GM12801 (cell line): ENCODE data around the gene ADA.

Experiments
- TF ChIP-seq, protein P1 (sequence below): IDR thresholded peaks from one replicate; pipeline ENCODE4 v1.5.1; 2011; ENCODE audit warnings: control low read depth; ENCODE audit not compliant: insufficient read length; ENCODE audit errors: extremely low read depth

Gene ADA

DNA sequence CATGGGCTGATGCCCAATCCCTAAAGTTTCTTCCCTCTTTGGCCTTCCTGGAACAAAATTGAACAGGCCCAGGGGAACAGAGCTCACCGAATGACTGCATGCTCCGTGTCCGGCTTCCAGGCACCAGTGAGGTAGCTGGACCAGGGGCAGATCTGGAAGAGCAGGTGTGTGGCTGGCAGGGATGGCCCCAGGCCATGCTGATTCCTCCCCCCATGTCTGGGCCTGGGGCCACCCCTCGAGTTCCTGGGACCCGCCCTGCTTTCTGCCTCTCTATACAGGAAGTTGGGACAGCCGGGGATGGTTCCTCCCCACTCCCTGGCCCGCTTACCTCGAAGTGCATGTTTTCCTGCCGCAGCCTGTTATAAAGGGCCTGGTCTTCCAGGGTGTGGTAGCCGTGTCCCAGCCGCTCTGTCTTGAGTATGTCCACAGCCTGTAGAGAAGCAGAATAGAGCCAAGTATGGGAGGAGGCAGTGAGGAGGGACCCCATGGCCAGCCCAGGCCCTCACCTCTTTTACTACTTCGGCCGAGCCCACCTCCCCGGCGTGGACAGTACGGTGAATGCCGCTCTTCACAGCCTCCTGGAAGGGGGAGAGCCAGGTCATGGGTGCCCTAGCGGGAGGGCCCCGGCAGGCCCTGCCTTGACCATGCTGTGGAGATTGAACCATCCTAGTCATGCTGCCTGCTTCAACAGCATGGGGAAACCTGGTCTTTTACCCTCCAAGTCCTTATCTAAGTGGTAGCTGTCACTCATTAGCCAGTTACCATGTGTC, 28.8 kb downstream of the ADA start:
- TF ChIP-seq, protein P1, sequence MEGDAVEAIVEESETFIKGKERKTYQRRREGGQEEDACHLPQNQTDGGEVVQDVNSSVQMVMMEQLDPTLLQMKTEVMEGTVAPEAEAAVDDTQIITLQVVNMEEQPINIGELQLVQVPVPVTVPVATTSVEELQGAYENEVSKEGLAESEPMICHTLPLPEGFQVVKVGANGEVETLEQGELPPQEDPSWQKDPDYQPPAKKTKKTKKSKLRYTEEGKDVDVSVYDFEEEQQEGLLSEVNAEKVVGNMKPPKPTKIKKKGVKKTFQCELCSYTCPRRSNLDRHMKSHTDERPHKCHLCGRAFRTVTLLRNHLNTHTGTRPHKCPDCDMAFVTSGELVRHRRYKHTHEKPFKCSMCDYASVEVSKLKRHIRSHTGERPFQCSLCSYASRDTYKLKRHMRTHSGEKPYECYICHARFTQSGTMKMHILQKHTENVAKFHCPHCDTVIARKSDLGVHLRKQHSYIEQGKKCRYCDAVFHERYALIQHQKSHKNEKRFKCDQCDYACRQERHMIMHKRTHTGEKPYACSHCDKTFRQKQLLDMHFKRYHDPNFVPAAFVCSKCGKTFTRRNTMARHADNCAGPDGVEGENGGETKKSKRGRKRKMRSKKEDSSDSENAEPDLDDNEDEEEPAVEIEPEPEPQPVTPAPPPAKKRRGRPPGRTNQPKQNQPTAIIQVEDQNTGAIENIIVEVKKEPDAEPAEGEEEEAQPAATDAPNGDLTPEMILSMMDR: no peak

DNA sequence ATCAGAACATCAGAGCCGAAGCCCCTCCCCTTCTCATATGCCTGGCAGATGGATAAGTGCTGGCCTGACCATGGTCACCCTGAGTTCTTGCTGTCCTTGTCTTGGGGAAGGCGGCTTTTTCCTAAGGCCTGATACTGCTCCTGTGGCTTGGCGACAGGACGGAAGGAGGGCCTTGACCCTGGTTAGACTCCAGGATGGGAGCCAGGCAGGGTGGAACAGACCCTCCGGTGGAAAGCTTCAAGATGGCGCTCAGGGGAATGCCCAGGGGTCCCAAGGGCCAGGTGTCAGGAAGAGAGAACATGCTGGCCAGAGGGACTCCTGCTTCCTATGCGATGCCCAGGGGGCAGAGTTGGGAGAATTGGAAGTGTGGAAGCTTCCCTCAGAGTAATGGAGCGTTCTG, 29.6 kb downstream of the ADA start:
- TF ChIP-seq, protein P1: no peak

DNA sequence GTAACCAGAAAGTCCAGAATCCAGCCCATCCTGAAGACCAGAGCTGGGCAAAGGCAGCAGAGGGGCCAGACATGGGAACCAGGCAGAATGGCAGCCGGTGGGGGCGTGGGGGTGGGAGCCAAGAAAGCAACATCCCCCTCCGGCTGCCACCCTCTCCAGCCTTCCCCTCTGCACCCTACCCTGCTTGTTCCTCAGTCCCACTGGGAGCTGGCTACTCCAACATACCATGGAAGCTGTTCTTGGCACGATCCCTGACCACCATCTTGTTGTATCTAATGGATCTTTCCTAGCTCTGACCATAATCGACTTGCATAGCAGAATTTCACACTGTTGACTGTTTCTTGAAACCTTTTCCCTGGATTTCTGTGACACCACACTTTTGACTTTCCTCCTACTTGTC, 30.2 kb downstream of the ADA start:
- TF ChIP-seq, protein P1: no peak

DNA sequence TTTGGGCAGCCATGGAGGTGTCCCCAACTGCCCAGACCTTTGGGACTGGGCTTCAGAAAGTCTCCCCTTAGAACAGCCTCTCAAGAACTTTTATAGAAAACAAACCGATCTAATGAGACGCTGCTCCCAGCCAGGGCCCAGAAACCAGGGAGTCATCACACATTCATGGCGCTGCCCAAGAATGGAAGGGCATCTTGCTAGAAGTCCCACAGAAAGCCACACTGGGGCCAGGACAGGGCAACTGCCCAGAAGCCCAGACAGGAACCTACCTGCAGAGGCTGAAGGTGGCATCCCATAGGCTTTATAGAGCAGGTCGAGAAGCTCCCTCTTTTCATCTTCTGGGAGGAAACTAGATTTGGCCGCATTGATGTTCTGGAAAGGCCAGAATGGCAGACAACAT, 31.5 kb downstream of the ADA start:
- TF ChIP-seq, protein P1: no peak

DNA sequence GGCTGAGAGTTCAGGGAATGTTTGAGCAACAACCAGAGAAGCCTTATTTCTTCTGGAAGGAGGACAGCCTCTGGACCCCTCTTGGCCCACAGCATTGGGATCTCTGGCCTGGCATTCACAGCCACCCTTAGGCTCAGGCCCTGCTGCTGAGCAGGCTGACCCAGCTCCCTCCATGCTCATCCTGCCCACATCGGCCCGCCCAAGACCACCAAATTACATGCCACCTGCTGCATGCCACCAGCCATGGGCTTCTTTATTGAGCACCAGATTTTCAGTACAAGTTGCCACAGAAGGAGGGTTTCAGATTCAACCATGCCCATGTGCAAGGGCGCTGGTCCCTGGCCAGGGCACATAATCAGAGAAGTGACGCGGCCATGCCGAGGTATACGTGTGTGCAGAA, 32.2 kb downstream of the ADA start:
- TF ChIP-seq, protein P1: no peak

DNA sequence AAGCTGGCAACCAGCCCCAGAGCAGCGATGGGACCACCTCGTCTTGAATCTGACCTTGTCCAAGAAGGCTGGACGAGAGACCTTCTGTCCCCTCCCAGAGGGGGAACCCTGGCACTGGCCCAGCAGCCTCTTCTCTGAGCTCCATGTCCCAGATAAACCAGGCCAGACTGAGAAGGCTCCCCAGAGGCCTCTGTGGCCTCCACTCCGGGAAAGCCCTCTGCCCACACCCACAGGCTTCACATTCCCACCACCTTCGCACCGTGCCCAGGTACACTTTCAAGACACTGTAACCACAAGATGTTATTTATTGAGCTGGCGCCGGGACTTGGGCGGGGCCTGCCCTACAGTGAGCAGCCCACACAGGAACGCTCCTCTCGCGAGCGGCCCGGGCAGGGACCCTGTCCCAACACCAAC, 33.2 kb downstream of the ADA start:
- TF ChIP-seq, protein P1: no peak

DNA sequence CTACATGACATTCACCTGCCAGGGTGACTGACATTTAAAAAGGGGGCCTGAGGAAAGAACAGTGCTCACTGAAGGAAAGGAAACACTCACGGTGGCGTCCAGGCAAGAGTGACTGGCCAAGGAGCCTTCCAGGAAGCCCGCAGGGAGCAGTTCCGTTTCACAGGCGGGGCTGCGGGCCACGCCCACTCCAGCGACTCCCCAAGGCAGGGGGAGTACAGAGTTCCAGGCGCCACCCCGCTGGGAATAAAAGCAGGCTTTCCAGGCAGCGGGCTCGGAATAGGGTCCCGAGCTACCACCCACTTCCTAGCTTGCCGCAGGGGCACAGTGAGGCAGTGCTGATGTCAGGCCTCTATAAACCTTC, 34.9 kb downstream of the ADA start:
- TF ChIP-seq, protein P1: no peak
